ENCODE measurements around the gene APEX2.
A peak's percentile ranks its signal among the peaks of the same experiment; 100 is the strongest.
"Not testable (repeated sequence)": the region's sequence is repeated elsewhere in the genome, so short reads cannot be mapped to it uniquely, and the experiment has no call there.

APEX2 gene

GRCh38 chrX:55039471-55039870, 39.3 kb downstream of the APEX2 start:
- H3K4me3 Mint-ChIP-seq = no peak overlapping the region
- DNase-seq (ENCODE audit: low spot score in 2 of 2) = no peak
- ATAC-seq = no peak
- no peaks in the 10 kb centered on the region for H3K9me3 Mint-ChIP-seq
- H3K36me3 Mint-ChIP-seq = no peaks in the 10 kb centered on the region
- no peak overlapping the region for H3K27ac Mint-ChIP-seq
- H3K4me1 Mint-ChIP-seq = no peaks in the 10 kb centered on the region

GRCh38 chrX:55041514-55041913, 41.4 kb downstream of the APEX2 start:
- no peaks in the 10 kb centered on the region for H3K4me1 Mint-ChIP-seq
- ATAC-seq = no peak
- no peak overlapping the region for H3K27ac Mint-ChIP-seq
- no peaks in the 10 kb centered on the region for H3K9me3 Mint-ChIP-seq
- no peaks in the 10 kb centered on the region for H3K36me3 Mint-ChIP-seq
- no peak overlapping the region for H3K4me3 Mint-ChIP-seq
- DNase-seq (ENCODE audit: low spot score in 2 of 2) = no peak

- not testable (repeated sequence) for H3K27ac Mint-ChIP-seq; H3K4me3 Mint-ChIP-seq; H3K36me3 Mint-ChIP-seq; H3K4me1 Mint-ChIP-seq; ATAC-seq; H3K9me3 Mint-ChIP-seq; DNase-seq (ENCODE audit: low spot score in 2 of 2)
These were observed 50.4 kb downstream of the APEX2 start for GRCh38 chrX:55050599-55050998.

- H3K4me3 Mint-ChIP-seq = peak overlapping the region; percentile 56
- no peaks in the 10 kb centered on the region for H3K9me3 Mint-ChIP-seq
- H3K4me1 Mint-ChIP-seq = peaks cover 12% of the 10 kb centered on the region
- peak; percentile 78 for ATAC-seq
- H3K36me3 Mint-ChIP-seq = no peaks in the 10 kb centered on the region
- peak in 1 of 2 donors; percentile 46 for DNase-seq (ENCODE audit: low spot score in 2 of 2)
- peak overlapping the region; percentile 14 for H3K27ac Mint-ChIP-seq
These were observed 56.9 kb downstream of the APEX2 start for GRCh38 chrX:55056820-55057674.

DNA sequence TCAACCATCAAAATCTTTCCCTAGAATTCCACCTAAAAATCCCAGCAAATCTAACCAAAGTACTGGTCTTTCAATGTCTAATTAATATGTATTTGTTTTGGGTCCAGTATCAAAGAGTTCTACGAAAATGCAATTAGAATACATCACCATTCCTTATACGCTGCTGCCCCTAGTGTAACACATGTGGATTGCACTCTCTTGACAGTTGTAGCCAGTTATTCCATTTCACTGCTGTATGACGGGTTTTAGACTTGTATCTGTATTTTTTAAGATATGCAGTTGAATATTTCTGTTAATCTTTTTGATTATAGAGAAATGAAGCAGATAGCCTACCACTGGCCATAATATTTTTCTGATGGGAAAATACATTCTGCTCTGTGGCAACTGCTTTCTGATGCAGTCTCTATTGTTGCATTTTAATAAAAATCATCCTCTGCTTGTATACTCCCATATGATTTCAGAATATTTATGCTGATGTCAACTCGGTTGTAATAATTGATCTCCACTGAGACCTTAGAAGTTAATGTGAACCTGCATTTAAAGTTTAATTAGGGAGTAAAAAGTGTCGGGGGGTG, 57.6 kb downstream of the APEX2 start:
- H3K9me3 Mint-ChIP-seq = no peaks in the 10 kb centered on the region
- ATAC-seq = peak; percentile 56
- H3K36me3 Mint-ChIP-seq = no peaks in the 10 kb centered on the region
- peak in 1 of 2 donors; percentile 1 for DNase-seq (ENCODE audit: low spot score in 2 of 2)
- H3K4me3 Mint-ChIP-seq = peak overlapping the region; percentile 56
- peak overlapping the region; percentile 14 for H3K27ac Mint-ChIP-seq
- peaks cover 12% of the 10 kb centered on the region for H3K4me1 Mint-ChIP-seq
